HepG2 (cell line): Measurements from ENCODE around the gene ZNF771. TPM values are rescaled to one million over a fixed set of nuclear protein-coding genes. Genes with fewer than 3 reads are reported as not detected.

ENCODE experiments used
- BHLHE40 ChIP-seq: IDR thresholded peaks from 2 replicates; pipeline ENCODE4 v1.6.1; 2011; ENCODE audit warnings: low read length, improper control_type of control experiment
- CERS6 ChIP-seq: sonication (generic); formaldehyde crosslinking; IDR thresholded peaks from 2 replicates; pipeline ENCODE4 v1.5.0; 2020; ENCODE audit warnings: missing genetic modification reagents
- EHMT2 ChIP-seq: fragments of 200-600 bp; sonication (generic); IDR thresholded peaks from 2 replicates; pipeline ENCODE4 v1.7.0; 2017; ENCODE audit warnings: antibody characterized with exemption, low read depth, low read length, borderline replicate concordance
- GLI4 ChIP-seq: sonication (generic); formaldehyde crosslinking; IDR thresholded peaks from 2 replicates; pipeline ENCODE4 v1.5.1; 2020; ENCODE audit warnings: missing genetic modification reagents, mild to moderate bottlenecking, moderate library complexity, borderline replicate concordance
- MED1 ChIP-seq: sonication (generic); formaldehyde crosslinking; IDR thresholded peaks from 2 replicates; pipeline ENCODE4 v1.4.0; 2020; ENCODE audit warnings: missing genetic modification reagents
- NONO ChIP-seq, 2 experiments: fragments of 450-650 bp in 1 of 2; sonication (generic) in 1 of 2; formaldehyde crosslinking in 1 of 2; IDR thresholded peaks in 1 of 2; conservative IDR thresholded peaks in 1 of 2; 2 replicates each; pipeline versions ENCODE4 v1.6.1 to v1.8.0; 2017 to 2022; ENCODE audit warnings: mild to moderate bottlenecking in 1 of 2, missing genetic modification reagents in 1 of 2, moderate library complexity in 1 of 2
- PRMT3 ChIP-seq: sonication (generic); formaldehyde crosslinking; IDR thresholded peaks from 2 replicates; pipeline ENCODE4 v1.8.1; 2022; ENCODE audit warnings: low read depth, mild to moderate bottlenecking, moderate library complexity, missing genetic modification reagents, borderline replicate concordance
- RNF2 ChIP-seq: fragments of 450-650 bp; conservative IDR thresholded peaks from 2 replicates; pipeline ENCODE4 v1.6.1; 2016; ENCODE audit warnings: low read depth
- SMAD9 ChIP-seq: sonication (generic); formaldehyde crosslinking; IDR thresholded peaks from 2 replicates; pipeline ENCODE4 v1.5.1; 2020; ENCODE audit warnings: mild to moderate bottlenecking, missing genetic modification reagents
- STAT5B ChIP-seq: sonication (generic); formaldehyde crosslinking; IDR thresholded peaks from 2 replicates; pipeline ENCODE4 v1.4.0; 2020; ENCODE audit warnings: missing genetic modification reagents
- THYN1 ChIP-seq: sonication (generic); formaldehyde crosslinking; IDR thresholded peaks from 2 replicates; pipeline ENCODE4 v1.8.1; 2023; ENCODE audit warnings: low read depth, mild to moderate bottlenecking, moderate library complexity, missing genetic modification reagents, borderline replicate concordance
- ZBTB3 ChIP-seq: sonication (generic); formaldehyde crosslinking; IDR thresholded peaks from 2 replicates; pipeline ENCODE4 v1.4.0; 2020; ENCODE audit warnings: low read depth, mild to moderate bottlenecking, moderate library complexity, missing genetic modification reagents, borderline replicate concordance
- ZBTB8A ChIP-seq: sonication (generic); formaldehyde crosslinking; IDR thresholded peaks from 2 replicates; pipeline ENCODE4 v1.4.0; 2020; ENCODE audit warnings: mild to moderate bottlenecking, low read depth, missing genetic modification reagents, borderline replicate concordance
- ZC3H4 ChIP-seq: sonication (generic); formaldehyde crosslinking; IDR thresholded peaks from 2 replicates; pipeline ENCODE4 v1.4.0; 2020; ENCODE audit warnings: missing genetic modification reagents, borderline replicate concordance
- ZFP1 ChIP-seq: IDR thresholded peaks from 2 replicates; pipeline ENCODE4 v1.6.1; 2016
- ZFY ChIP-seq: sonication (generic); formaldehyde crosslinking; IDR thresholded peaks from 2 replicates; pipeline ENCODE4 v1.4.0; 2020; ENCODE audit warnings: missing genetic modification reagents
- ZIK1 ChIP-seq: sonication (generic); formaldehyde crosslinking; IDR thresholded peaks from 2 replicates; pipeline ENCODE4 v1.5.0; 2020; ENCODE audit warnings: mild to moderate bottlenecking, low read depth, missing genetic modification reagents, borderline replicate concordance
- ZNF234 ChIP-seq: sonication (generic); formaldehyde crosslinking; conservative IDR thresholded peaks from 2 replicates; pipeline ENCODE4 v1.5.1; 2020; ENCODE audit warnings: mild to moderate bottlenecking, missing genetic modification reagents
- ZNF260 ChIP-seq: sonication (generic); formaldehyde crosslinking; IDR thresholded peaks from 2 replicates; pipeline ENCODE4 v1.4.0; 2020; ENCODE audit warnings: missing genetic modification reagents, low read depth, mild to moderate bottlenecking, borderline replicate concordance
- ZNF282 ChIP-seq: fragments of 450-650 bp; IDR thresholded peaks from 2 replicates; pipeline ENCODE4 v1.6.1; 2018; ENCODE audit not compliant: partially characterized antibody
- ZNF343 ChIP-seq: sonication (generic); formaldehyde crosslinking; IDR thresholded peaks from 2 replicates; pipeline ENCODE4 v1.4.0; 2020; ENCODE audit warnings: mild to moderate bottlenecking, missing genetic modification reagents
- ZNF790 ChIP-seq: sonication (generic); formaldehyde crosslinking; IDR thresholded peaks from 2 replicates; pipeline ENCODE4 v1.8.0; 2022; ENCODE audit warnings: missing genetic modification reagents, mild to moderate bottlenecking, borderline replicate concordance
- polyA plus RNA-seq, 8 experiments: library from polyadenylated mRNA; depleted of rRNA in 3 of 8; stranded (reverse) in 7 of 8; unstranded in 1 of 8; fragments of >200 nt; fragmentation: Illumina TruSeq in 4 of 8; extraction: Trizol in 4 of 8; gene quantifications; 2 replicates each; pipeline versions ENCODE4 v1.2.1 to v1.2.3, GENCODE V29; 2011 to 2016; ENCODE audit warnings: low read depth in 4 of 8, missing spikeins in 1 of 8, mixed read lengths in 1 of 8; ENCODE audit not compliant: insufficient read depth in 1 of 8
- total RNA-seq, 5 experiments: library from RNA; depleted of rRNA; stranded (reverse); fragments of >200 nt; fragmentation: Illumina TruSeq; extraction: Trizol; gene quantifications; 2 replicates each; pipeline ENCODE4 v1.2.3, GENCODE V29; 2016; ENCODE audit warnings: low read depth in 1 of 5
- TF ChIP-seq, protein P1 (sequence below): sonication (generic); formaldehyde crosslinking; IDR thresholded peaks from 2 replicates; pipeline ENCODE4 v1.4.0; 2020; ENCODE audit warnings: missing genetic modification reagents, mild to moderate bottlenecking, borderline replicate concordance
- TF ChIP-seq, protein P2 (sequence below): sonication (generic); formaldehyde crosslinking; conservative IDR thresholded peaks from 2 replicates; pipeline ENCODE4 v1.8.0; 2022; ENCODE audit warnings: mild to moderate bottlenecking, moderate library complexity, missing genetic modification reagents

Gene ZNF771
- total and polyA plus RNA-seq, 2 of the 13 experiments (the other 11 are each of a cell fraction or from before 2014, with no cell fraction given): 5.0 to 11.8 TPM

GRCh38 chr16:30429678-30430427, 22.4 kb downstream of the ZNF771 start, which contains the start of gene DCTPP1 (continued):
- TF ChIP-seq RNF2 (no peak; the same call in 1 of the 2 replicates), ZNF790 (CRISPR knock-in tag) (peak; percentile 70; the same call in 1 of the 2 replicates), EHMT2 (no peak), SMAD9 (CRISPR knock-in tag) (no peak), GLI4 (CRISPR knock-in tag) (peak; percentile 11; the same call in 1 of the 2 replicates), ZBTB8A (CRISPR knock-in tag) (peak; percentile 70; the same call in 1 of the 2 replicates), ZFP1 (CRISPR knock-in tag) (peak; percentile 93; the same call in 1 of the 2 replicates), MED1 (peak; percentile 85), BHLHE40 (peak; percentile 31; the same call in 1 of the 2 replicates), CERS6 (CRISPR knock-in tag) (no peak), THYN1 (CRISPR knock-in tag) (peak; percentile 96; the same call in 1 of the 2 replicates), NONO (IDR thresholded peaks at IDR 0.05) (no peak), NONO (CRISPR knock-in tag; conservative IDR thresholded peaks at IDR 0.05) (peak; percentile 91), ZC3H4 (no peak), PRMT3 (CRISPR knock-in tag) (no peak), ZFY (CRISPR knock-in tag) (peak; percentile 98), ZNF343 (CRISPR knock-in tag) (peak; percentile 45; the same call in 1 of the 2 replicates), ZNF260 (CRISPR knock-in tag) (no peak), ZNF282 (no peak), STAT5B (0 out of 2 replicates have a peak, but pooled peaks have one; percentile 16), ZNF234 (CRISPR knock-in tag) (no peak), ZIK1 (CRISPR knock-in tag) (peak; percentile 93; the same call in 1 of the 2 replicates), ZBTB3 (CRISPR knock-in tag) (peak; percentile 97)
- TF ChIP-seq, protein P1, sequence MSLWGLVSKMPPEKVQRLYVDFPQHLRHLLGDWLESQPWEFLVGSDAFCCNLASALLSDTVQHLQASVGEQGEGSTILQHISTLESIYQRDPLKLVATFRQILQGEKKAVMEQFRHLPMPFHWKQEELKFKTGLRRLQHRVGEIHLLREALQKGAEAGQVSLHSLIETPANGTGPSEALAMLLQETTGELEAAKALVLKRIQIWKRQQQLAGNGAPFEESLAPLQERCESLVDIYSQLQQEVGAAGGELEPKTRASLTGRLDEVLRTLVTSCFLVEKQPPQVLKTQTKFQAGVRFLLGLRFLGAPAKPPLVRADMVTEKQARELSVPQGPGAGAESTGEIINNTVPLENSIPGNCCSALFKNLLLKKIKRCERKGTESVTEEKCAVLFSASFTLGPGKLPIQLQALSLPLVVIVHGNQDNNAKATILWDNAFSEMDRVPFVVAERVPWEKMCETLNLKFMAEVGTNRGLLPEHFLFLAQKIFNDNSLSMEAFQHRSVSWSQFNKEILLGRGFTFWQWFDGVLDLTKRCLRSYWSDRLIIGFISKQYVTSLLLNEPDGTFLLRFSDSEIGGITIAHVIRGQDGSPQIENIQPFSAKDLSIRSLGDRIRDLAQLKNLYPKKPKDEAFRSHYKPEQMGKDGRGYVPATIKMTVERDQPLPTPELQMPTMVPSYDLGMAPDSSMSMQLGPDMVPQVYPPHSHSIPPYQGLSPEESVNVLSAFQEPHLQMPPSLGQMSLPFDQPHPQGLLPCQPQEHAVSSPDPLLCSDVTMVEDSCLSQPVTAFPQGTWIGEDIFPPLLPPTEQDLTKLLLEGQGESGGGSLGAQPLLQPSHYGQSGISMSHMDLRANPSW: peak; percentile 85; the same call in 1 of the 2 replicates
- TF ChIP-seq, protein P2, sequence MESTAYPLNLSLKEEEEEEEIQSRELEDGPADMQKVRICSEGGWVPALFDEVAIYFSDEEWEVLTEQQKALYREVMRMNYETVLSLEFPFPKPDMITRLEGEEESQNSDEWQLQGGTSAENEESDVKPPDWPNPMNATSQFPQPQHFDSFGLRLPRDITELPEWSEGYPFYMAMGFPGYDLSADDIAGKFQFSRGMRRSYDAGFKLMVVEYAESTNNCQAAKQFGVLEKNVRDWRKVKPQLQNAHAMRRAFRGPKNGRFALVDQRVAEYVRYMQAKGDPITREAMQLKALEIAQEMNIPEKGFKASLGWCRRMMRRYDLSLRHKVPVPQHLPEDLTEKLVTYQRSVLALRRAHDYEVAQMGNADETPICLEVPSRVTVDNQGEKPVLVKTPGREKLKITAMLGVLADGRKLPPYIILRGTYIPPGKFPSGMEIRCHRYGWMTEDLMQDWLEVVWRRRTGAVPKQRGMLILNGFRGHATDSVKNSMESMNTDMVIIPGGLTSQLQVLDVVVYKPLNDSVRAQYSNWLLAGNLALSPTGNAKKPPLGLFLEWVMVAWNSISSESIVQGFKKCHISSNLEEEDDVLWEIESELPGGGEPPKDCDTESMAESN (CRISPR knock-in tag): peak; percentile 42; the same call in 1 of the 2 replicates
